Measurements from ENCODE around the gene HS1BP3. TPM values are rescaled to one million over a fixed set of nuclear protein-coding genes. Genes with fewer than 3 reads are reported as not detected.

The HS1BP3 gene
- total and polyA plus RNA-seq, 2 donors (not counting 3 experiments of a cell fraction or from before 2014, with no cell fraction given) = 27.4 to 33.1 TPM

DNA sequence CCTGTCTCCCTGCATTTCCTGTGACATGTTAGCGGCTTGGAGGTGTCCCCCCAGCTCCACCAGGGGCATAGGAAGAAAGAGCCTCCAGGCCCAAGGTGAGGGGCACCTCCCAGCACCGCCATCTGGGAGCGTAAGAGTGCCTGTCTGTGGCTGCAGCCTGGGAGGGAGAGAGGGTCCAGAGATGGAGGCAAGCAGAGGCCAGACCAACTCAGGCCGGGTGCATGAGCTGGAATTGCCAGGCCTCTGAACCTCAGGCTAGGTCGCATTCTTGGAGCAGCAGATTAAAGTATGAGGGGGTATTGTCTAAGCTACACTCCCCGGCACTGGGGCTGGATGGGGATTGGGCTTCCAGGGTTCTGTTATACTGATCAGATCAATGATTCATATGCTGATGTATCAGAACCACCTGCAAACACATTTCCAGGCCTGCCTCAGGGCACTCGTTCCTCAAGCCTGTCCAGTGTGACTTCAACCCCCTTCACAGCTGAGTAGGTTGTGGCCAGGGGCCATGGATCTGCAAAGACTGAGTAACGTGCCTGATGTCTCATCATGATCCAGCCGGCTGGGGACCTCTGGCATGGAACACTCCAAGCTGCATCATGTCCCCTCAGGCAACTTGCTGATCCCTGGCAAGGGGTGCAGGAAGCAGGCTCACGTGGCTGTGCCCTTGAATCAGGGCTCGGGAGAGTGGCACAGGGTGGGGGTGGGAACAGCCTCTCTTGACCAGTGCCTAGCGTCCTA, 73.2 kb downstream of the HS1BP3 start:
- no peak overlapping the region for H2AFZ ChIP-seq (ENCODE audit: low read depth, low read length)
- ChIA-PET CTCF (interaction anchor here (0.6 to 10.5 kb wide), 3 partner anchors 40 to 127 kb away, joined by 3 to 78 read pairs (median 14); no protein-coding TSS in a partner anchor), POLR2A (interaction anchor here (0.6 to 11.7 kb wide), 2 partner anchors 24 to 128 kb away, joined by 3 to 310 read pairs; partner anchors contain the start of gene RHOB)
- H3K79me2 ChIP-seq (ENCODE audit: control insufficient read depth, insufficient read depth, low read length) = no peaks in the 10 kb centered on the region
- no peaks in the 10 kb centered on the region for H3K9me3 ChIP-seq (replicated peaks; ENCODE audit: control insufficient read depth, insufficient read depth, low read length)
- peaks cover 86% of the 10 kb centered on the region for H3K4me1 ChIP-seq (ENCODE audit: control insufficient read depth, extremely low read depth, insufficient read depth, low read length)
- no TSS peak for BruUV-seq (replicated peaks)
- no peaks in the 10 kb centered on the region for H3K36me3 ChIP-seq (ENCODE audit: control insufficient read depth in 2 of 2, extremely low read depth in 1 of 2, insufficient read depth in 2 of 2, low read length in 2 of 2)
- dilution Hi-C loops (cut with MboI; ENCODE audit: extremely low pct_ligation_motif_present, low sequenced_read_pairs) (no loop called here), intact Hi-C loops (cut with micrococcal nuclease) (no loop called here)
- peak; percentile 47 for DNase-seq (ENCODE audit: low read depth, low spot score)
- H3K27me3 ChIP-seq (ENCODE audit: control insufficient read depth in 2 of 2, insufficient read depth in 2 of 2, low read length in 2 of 2) = no peaks in the 10 kb centered on the region
- H3K9me1 ChIP-seq (replicated peaks; ENCODE audit: control insufficient read depth, extremely low read depth, insufficient read depth, low read length) = no peaks in the 10 kb centered on the region
- H3K27ac ChIP-seq (ENCODE audit: insufficient read depth, low read depth, low read length) = peak overlapping the region; percentile 100
- TF ChIP-seq, protein P1, sequence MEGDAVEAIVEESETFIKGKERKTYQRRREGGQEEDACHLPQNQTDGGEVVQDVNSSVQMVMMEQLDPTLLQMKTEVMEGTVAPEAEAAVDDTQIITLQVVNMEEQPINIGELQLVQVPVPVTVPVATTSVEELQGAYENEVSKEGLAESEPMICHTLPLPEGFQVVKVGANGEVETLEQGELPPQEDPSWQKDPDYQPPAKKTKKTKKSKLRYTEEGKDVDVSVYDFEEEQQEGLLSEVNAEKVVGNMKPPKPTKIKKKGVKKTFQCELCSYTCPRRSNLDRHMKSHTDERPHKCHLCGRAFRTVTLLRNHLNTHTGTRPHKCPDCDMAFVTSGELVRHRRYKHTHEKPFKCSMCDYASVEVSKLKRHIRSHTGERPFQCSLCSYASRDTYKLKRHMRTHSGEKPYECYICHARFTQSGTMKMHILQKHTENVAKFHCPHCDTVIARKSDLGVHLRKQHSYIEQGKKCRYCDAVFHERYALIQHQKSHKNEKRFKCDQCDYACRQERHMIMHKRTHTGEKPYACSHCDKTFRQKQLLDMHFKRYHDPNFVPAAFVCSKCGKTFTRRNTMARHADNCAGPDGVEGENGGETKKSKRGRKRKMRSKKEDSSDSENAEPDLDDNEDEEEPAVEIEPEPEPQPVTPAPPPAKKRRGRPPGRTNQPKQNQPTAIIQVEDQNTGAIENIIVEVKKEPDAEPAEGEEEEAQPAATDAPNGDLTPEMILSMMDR (IDR thresholded peaks at IDR 0.05; ENCODE audit: extremely low read depth in 1 of 2, insufficient read depth in 1 of 2, low read depth in 1 of 2, low read length in 2 of 2) = no peak
- no peak for TF ChIP-seq EZH2 (IDR thresholded peaks at IDR 0.05; ENCODE audit: borderline replicate concordance, low read depth, low read length, severe bottlenecking)
- TF ChIP-seq FOS (IDR thresholded peaks at IDR 0.05; ENCODE audit: borderline replicate concordance, insufficient read depth, low read length) = no peak
- no peak for TF ChIP-seq POLR2A (IDR thresholded peaks at IDR 0.05; ENCODE audit: low read depth, low read length)
- TF ChIP-seq JUN (IDR thresholded peaks at IDR 0.05; ENCODE audit: borderline replicate concordance, insufficient read depth, insufficient read length, low read depth) = no peak
- TF ChIP-seq GATA2 (IDR thresholded peaks at IDR 0.05; ENCODE audit: insufficient read depth, insufficient read length, low read depth, low read length) = no peak
- TF ChIP-seq, protein P2, sequence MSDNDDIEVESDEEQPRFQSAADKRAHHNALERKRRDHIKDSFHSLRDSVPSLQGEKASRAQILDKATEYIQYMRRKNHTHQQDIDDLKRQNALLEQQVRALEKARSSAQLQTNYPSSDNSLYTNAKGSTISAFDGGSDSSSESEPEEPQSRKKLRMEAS (IDR thresholded peaks at IDR 0.05; ENCODE audit: insufficient read depth, insufficient read length) = no peak
- TF ChIP-seq MYC (IDR thresholded peaks at IDR 0.05; ENCODE audit: low read depth, low read length) = no peak
- no peak for TF ChIP-seq POLR2AphosphoS5 (IDR thresholded peaks at IDR 0.05; ENCODE audit: insufficient read depth, low read depth, low read length)
- no peak overlapping the region for H3K4me2 ChIP-seq (ENCODE audit: insufficient read depth, low read length)
- no peak overlapping the region for H3K4me3 ChIP-seq (replicated peaks in 1 of 3; ENCODE audit: insufficient read depth in 1 of 3, low read depth in 1 of 3, low read length in 3 of 3)
- peak overlapping the region; percentile 89 for H3K9ac ChIP-seq (replicated peaks; ENCODE audit: extremely low read depth, insufficient read depth, low read length)
- no peak for FAIRE-seq
- no peaks in the 10 kb centered on the region for H4K20me1 ChIP-seq (replicated peaks; ENCODE audit: control insufficient read depth, extremely low read depth, insufficient read depth, low read length)
